ENCODE measurements around the gene ADGRL3.

Gene ADGRL3

GRCh38 chr4:61889117-61889516 lies 689.0 kb downstream of the ADGRL3 start:
- no peak for DNase-seq

- DNase-seq, result no peak
Observed at GRCh38 chr4:61890321-61890720, 690.2 kb downstream of the ADGRL3 start.

GRCh38 chr4:61891953-61892352 lies 691.8 kb downstream of the ADGRL3 start:
- DNase-seq, result no peak

GRCh38 chr4:61896634-61897033 lies 696.5 kb downstream of the ADGRL3 start:
- no peak for DNase-seq

GRCh38 chr4:61909031-61909430 lies 708.9 kb downstream of the ADGRL3 start:
- no peak for DNase-seq

GRCh38 chr4:61911313-61911756 lies 711.2 kb downstream of the ADGRL3 start:
- DNase-seq, result no peak

GRCh38 chr4:61913619-61914018 lies 713.5 kb downstream of the ADGRL3 start:
- no peak for DNase-seq

- no peak for DNase-seq
Observed at GRCh38 chr4:61915501-61915900, 715.4 kb downstream of the ADGRL3 start.

- no peak for DNase-seq
Observed at GRCh38 chr4:61918507-61918906, 718.4 kb downstream of the ADGRL3 start.

- no peak for DNase-seq
Observed at GRCh38 chr4:61918987-61919386, 718.9 kb downstream of the ADGRL3 start.

GRCh38 chr4:61919561-61919960 lies 719.4 kb downstream of the ADGRL3 start:
- DNase-seq, result no peak

- no peak for DNase-seq
Observed at GRCh38 chr4:61921920-61922319, 721.8 kb downstream of the ADGRL3 start.

GRCh38 chr4:61922766-61923165 lies 722.6 kb downstream of the ADGRL3 start:
- DNase-seq, result no peak

- DNase-seq, result no peak
Observed at GRCh38 chr4:61923179-61923578, 723.1 kb downstream of the ADGRL3 start.

- no peak for DNase-seq
Observed at GRCh38 chr4:61924131-61924530, 724.0 kb downstream of the ADGRL3 start.

- peak in 3 of 58 donors; percentile 2 to 15 (median 7) for DNase-seq
Observed at GRCh38 chr4:61933527-61933926, 733.4 kb downstream of the ADGRL3 start.

GRCh38 chr4:61934198-61934597 lies 734.1 kb downstream of the ADGRL3 start:
- DNase-seq, result no peak

GRCh38 chr4:61938250-61938846 lies 738.2 kb downstream of the ADGRL3 start:
- no peak for DNase-seq

- DNase-seq, result no peak
Observed at GRCh38 chr4:61950625-61951024, 750.5 kb downstream of the ADGRL3 start.

- DNase-seq, result no peak
Observed at GRCh38 chr4:61953386-61953785, 753.3 kb downstream of the ADGRL3 start.

GRCh38 chr4:61958591-61958990 lies 758.5 kb downstream of the ADGRL3 start:
- DNase-seq, result no peak

GRCh38 chr4:61959087-61959486 lies 759.0 kb downstream of the ADGRL3 start:
- no peak for DNase-seq

GRCh38 chr4:61984260-61984909 lies 784.3 kb downstream of the ADGRL3 start:
- no peak for DNase-seq
